ENCODE data around the gene KCNJ10.

KCNJ10 gene

DNA sequence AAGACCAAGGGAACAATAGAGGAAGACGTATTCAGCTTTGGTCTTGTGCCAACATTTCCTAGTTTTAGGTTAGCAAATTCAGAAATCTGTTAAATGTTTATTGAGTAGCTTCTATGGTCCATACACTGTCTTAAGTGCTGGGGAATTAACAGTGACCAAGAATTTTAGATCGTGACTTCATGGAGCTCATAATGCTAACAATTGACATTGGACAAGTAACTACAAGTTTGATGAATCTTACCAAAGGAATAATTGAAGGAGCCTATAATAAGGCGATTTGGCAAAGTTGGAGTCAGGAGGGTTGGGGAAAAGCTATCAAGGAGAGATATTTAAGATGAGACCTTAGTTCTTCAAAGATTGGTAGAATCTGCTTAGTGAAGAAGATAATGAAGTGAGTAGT is 114.5 kb downstream of the KCNJ10 start:
- no peaks in the 10 kb centered on the region for H3K36me3 ChIP-seq (replicated peaks; ENCODE audit: insufficient read depth, low read length)
- no peaks in the 10 kb centered on the region for H3K4me1 ChIP-seq (ENCODE audit: low read length)
- no peaks in the 10 kb centered on the region for H3K9me3 ChIP-seq (replicated peaks; ENCODE audit: insufficient read depth, low read length)
- H3K4me2 ChIP-seq (ENCODE audit: low read depth, low read length): no peak overlapping the region
- H3F3A ChIP-seq (ENCODE audit: insufficient read depth, low read length): no peaks in the 10 kb centered on the region
- H3K27ac ChIP-seq (ENCODE audit: low read length): no peak overlapping the region
- H3K79me2 ChIP-seq (ENCODE audit: low read length): no peaks in the 10 kb centered on the region
- no peaks in the 10 kb centered on the region for H3K9me2 ChIP-seq (replicated peaks; ENCODE audit: insufficient read depth, low read length)
- DNase-seq: no peak
- no peak overlapping the region for H3K4me3 ChIP-seq (ENCODE audit: low read length)
- H3K9ac ChIP-seq (ENCODE audit: low read length): no peak overlapping the region
- H3K27me3 ChIP-seq (replicated peaks; ENCODE audit: insufficient read depth, low read length): no peaks in the 10 kb centered on the region
- no peak overlapping the region for H2AFZ ChIP-seq (ENCODE audit: low read length)
- no peaks in the 10 kb centered on the region for H4K20me1 ChIP-seq (ENCODE audit: insufficient read depth, low read length)
- TF ChIP-seq EZH2phosphoT487 (IDR thresholded peaks at IDR 0.05; ENCODE audit: low read length) (no peak), EZH2 (optimal IDR thresholded peaks at IDR 0.05; ENCODE audit: low read depth, low read length) (no peak)
- TF ChIP-seq, protein P1, sequence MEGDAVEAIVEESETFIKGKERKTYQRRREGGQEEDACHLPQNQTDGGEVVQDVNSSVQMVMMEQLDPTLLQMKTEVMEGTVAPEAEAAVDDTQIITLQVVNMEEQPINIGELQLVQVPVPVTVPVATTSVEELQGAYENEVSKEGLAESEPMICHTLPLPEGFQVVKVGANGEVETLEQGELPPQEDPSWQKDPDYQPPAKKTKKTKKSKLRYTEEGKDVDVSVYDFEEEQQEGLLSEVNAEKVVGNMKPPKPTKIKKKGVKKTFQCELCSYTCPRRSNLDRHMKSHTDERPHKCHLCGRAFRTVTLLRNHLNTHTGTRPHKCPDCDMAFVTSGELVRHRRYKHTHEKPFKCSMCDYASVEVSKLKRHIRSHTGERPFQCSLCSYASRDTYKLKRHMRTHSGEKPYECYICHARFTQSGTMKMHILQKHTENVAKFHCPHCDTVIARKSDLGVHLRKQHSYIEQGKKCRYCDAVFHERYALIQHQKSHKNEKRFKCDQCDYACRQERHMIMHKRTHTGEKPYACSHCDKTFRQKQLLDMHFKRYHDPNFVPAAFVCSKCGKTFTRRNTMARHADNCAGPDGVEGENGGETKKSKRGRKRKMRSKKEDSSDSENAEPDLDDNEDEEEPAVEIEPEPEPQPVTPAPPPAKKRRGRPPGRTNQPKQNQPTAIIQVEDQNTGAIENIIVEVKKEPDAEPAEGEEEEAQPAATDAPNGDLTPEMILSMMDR (IDR thresholded peaks at IDR 0.05; ENCODE audit: low read length): no peak

DNA sequence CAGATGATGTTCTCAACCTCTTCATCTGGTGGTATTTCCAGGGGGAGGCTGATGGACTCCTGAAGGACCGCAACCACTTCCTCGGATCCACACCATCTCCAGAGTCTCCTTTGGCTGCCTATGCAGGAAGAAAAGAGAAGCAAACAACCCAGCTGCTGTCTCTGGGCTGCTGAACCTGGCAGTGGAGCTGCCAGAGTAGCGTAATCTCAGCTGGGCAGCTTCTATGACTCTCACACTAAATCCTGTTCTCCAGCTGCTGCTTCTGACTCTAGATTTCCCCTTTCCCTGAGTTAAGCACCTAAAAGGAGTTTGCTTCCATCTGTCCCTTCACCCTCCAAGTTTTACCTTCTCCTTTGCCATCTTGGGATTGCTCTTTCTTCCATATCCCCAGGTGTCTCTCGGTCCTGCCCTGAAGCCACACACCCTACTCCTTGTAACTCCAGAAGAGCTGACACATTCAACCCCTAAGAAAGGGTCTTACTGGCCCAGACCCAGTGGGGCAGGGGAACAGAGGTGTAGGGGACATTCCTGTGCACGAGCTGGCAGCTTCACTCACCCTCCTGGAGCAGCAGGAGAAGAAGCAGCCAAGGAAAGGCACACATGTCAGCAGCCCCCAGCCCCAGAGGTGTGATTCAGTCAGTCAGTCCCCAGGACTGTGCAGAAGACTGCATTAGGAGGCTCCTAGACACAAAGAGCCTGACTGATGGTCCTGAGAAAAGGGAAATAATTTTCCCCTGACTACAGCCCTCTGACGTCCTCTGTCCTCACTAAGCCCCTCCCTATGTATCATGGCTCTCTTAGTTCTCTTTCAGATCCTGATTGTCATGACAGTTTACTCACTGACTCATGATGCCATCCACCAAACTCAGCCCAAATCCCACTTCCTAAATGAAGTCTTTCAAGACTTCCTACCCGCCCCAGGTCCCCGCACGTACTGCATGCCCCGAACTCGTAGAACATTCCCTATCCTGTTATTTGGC is 116.1 kb downstream of the KCNJ10 start, which contains the start of gene SLAMF9:
Gene SLAMF9 (minus strand): TSS at position 702 of the 980 bp plus-strand sequence. CDS start 100 bp downstream, at position 602.
- DNase-seq: no peak
- Histone ChIP-seq H3K9me3 (replicated peaks; ENCODE audit: insufficient read depth, low read length) (no peaks in the 10 kb centered on the region), H3K79me2 (ENCODE audit: low read length) (no peaks in the 10 kb centered on the region), H2AFZ (ENCODE audit: low read length) (no peak within 1 kb of the TSS), H3K9ac (ENCODE audit: low read length) (no peak within 1 kb of the TSS), H4K20me1 (ENCODE audit: insufficient read depth, low read length) (no peaks in the 10 kb centered on the region), H3K36me3 (replicated peaks; ENCODE audit: insufficient read depth, low read length) (no peaks in the 10 kb centered on the region), H3K4me1 (ENCODE audit: low read length) (no peaks in the 10 kb centered on the region), H3K4me3 (ENCODE audit: low read length) (no peak within 1 kb of the TSS), H3K9me2 (replicated peaks; ENCODE audit: insufficient read depth, low read length) (no peaks in the 10 kb centered on the region), H3F3A (ENCODE audit: insufficient read depth, low read length) (no peaks in the 10 kb centered on the region), H3K27me3 (replicated peaks; ENCODE audit: insufficient read depth, low read length) (no peaks in the 10 kb centered on the region), H3K27ac (ENCODE audit: low read length) (no peak within 1 kb of the TSS), H3K4me2 (ENCODE audit: low read depth, low read length) (no peak within 1 kb of the TSS)
- TF ChIP-seq EZH2phosphoT487 (IDR thresholded peaks at IDR 0.05; ENCODE audit: low read length) (no peak), EZH2 (optimal IDR thresholded peaks at IDR 0.05; ENCODE audit: low read depth, low read length) (no peak)
- TF ChIP-seq, protein P1 (IDR thresholded peaks at IDR 0.05; ENCODE audit: low read length): no peak

DNA sequence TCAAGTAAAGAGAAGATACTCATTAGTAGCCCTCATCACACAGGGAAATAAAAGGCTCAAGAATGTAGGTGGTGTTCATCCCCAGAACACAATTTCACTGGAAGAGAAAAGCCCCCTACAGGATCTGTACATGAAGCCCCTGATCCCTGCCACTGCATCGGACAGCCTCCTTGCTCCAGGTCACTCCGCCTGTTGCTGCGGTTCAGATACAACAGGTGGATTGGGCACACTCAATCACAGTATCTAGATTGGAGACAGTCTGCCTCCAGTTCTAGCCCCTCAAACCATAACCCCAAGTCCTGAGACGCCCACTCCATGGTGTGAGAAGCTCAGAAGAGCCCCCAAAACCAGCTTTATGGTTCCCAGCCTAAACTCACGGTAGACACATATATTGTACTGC is 117.0 kb downstream of the KCNJ10 start:
- Histone ChIP-seq H3K36me3 (replicated peaks; ENCODE audit: insufficient read depth, low read length) (no peaks in the 10 kb centered on the region), H3K4me2 (ENCODE audit: low read depth, low read length) (no peak overlapping the region), H2AFZ (ENCODE audit: low read length) (no peak overlapping the region), H3K27ac (ENCODE audit: low read length) (no peak overlapping the region), H3K9me2 (replicated peaks; ENCODE audit: insufficient read depth, low read length) (no peaks in the 10 kb centered on the region), H3K27me3 (replicated peaks; ENCODE audit: insufficient read depth, low read length) (no peaks in the 10 kb centered on the region), H3F3A (ENCODE audit: insufficient read depth, low read length) (no peaks in the 10 kb centered on the region), H3K9me3 (replicated peaks; ENCODE audit: insufficient read depth, low read length) (no peaks in the 10 kb centered on the region), H3K79me2 (ENCODE audit: low read length) (no peaks in the 10 kb centered on the region), H3K4me3 (ENCODE audit: low read length) (no peak overlapping the region), H3K9ac (ENCODE audit: low read length) (no peak overlapping the region), H4K20me1 (ENCODE audit: insufficient read depth, low read length) (no peaks in the 10 kb centered on the region), H3K4me1 (ENCODE audit: low read length) (no peaks in the 10 kb centered on the region)
- no peak for TF ChIP-seq EZH2phosphoT487 (IDR thresholded peaks at IDR 0.05; ENCODE audit: low read length)
- no peak for DNase-seq

DNA sequence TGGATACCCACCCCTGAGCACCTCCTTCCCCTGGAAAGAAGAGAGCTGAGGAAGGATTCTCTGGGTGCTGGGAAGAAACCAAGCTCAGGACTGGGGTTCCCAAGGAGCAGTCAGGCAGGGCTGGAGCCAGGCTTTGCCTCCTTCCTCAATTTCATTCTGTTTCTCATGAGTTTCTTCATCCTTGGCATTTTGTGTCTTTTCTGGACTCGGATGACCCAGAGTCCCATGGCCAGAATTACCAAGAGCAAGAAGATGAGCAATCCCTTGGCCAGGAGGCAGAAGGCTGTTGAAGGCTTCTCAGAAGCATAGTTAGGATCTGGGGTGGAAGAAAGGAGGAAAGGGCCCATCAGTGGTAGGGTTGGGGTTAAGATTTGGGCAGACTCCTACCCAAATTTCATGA is 118.4 kb downstream of the KCNJ10 start:
- TF ChIP-seq, protein P1 (IDR thresholded peaks at IDR 0.05; ENCODE audit: low read length): no peak
- TF ChIP-seq EZH2 (optimal IDR thresholded peaks at IDR 0.05; ENCODE audit: low read depth, low read length) (no peak), EZH2phosphoT487 (IDR thresholded peaks at IDR 0.05; ENCODE audit: low read length) (no peak)

More for the DNA sequence above, 118.4 kb downstream of the KCNJ10 start:
- H3K9me3 ChIP-seq (replicated peaks; ENCODE audit: insufficient read depth, low read length): no peaks in the 10 kb centered on the region
- no peaks in the 10 kb centered on the region for H3K4me1 ChIP-seq (ENCODE audit: low read length)
- DNase-seq: no peak
- H3K27me3 ChIP-seq (replicated peaks; ENCODE audit: insufficient read depth, low read length): peaks cover 10% of the 10 kb centered on the region
- no peaks in the 10 kb centered on the region for H3F3A ChIP-seq (ENCODE audit: insufficient read depth, low read length)
- H3K79me2 ChIP-seq (ENCODE audit: low read length): no peaks in the 10 kb centered on the region
- no peak overlapping the region for H3K4me3 ChIP-seq (ENCODE audit: low read length)
- no peaks in the 10 kb centered on the region for H3K9me2 ChIP-seq (replicated peaks; ENCODE audit: insufficient read depth, low read length)
- no peak overlapping the region for H2AFZ ChIP-seq (ENCODE audit: low read length)
- no peak overlapping the region for H3K9ac ChIP-seq (ENCODE audit: low read length)
- no peaks in the 10 kb centered on the region for H4K20me1 ChIP-seq (ENCODE audit: insufficient read depth, low read length)
- no peaks in the 10 kb centered on the region for H3K36me3 ChIP-seq (replicated peaks; ENCODE audit: insufficient read depth, low read length)
- no peak overlapping the region for H3K27ac ChIP-seq (ENCODE audit: low read length)
- no peak overlapping the region for H3K4me2 ChIP-seq (ENCODE audit: low read depth, low read length)

Measured in MM.1S (cell line).